Ovary (tissue), 9 donors: ENCODE results near the gene FARP1. TPM values are rescaled to one million over a fixed set of nuclear protein-coding genes. Genes with fewer than 3 reads are reported as not detected.

Source experiments
- DNase-seq, 5 donors: peaks; one replicate each; pipeline ENCODE4 v3.0.0-alpha.2; 2019 to 2020
- H3K27ac ChIP-seq, 2 donors: fragments of 200-600 bp; one replicate each; pipeline versions ENCODE4 v1.5.1 to v1.8.0; 2019 to 2022
- H3K27me3 ChIP-seq: fragments of 200-600 bp; one replicate; pipeline ENCODE4 v1.8.0; 2022
- H3K36me3 ChIP-seq: fragments of 200-600 bp; sonication (generic); one replicate; pipeline ENCODE4 v1.5.1; 2019
- H3K4me1 ChIP-seq: one replicate; pipeline ENCODE4 v1.8.1; 2013; ENCODE audit warnings: mild to moderate bottlenecking, moderate library complexity; ENCODE audit not compliant: insufficient read depth
- H3K4me3 ChIP-seq: fragments of 200-600 bp; sonication (generic); one replicate; pipeline ENCODE4 v1.5.1; 2017
- H3K9me3 ChIP-seq, 2 donors: fragments of 200-600 bp in 1 of 2; sonication (generic) in 1 of 2; one replicate each; pipeline versions ENCODE4 v1.5.1 to v1.8.1; 2013 to 2019; ENCODE audit warnings: mild to moderate bottlenecking in 1 of 2, moderate library complexity in 1 of 2
- CTCF ChIP-seq, 3 donors: fragments of 450-650 bp in 2 of 3; fragments of 200-600 bp in 1 of 3; IDR thresholded peaks; one replicate each; pipeline versions ENCODE4 v1.5.1 to v1.8.0; 2016 to 2022; ENCODE audit warnings: antibody characterized with exemption in 3 of 3, mild to moderate bottlenecking in 1 of 3
- EP300 ChIP-seq: sonication (generic); formaldehyde crosslinking; IDR thresholded peaks from one replicate; pipeline ENCODE4 v1.6.1; 2017; ENCODE audit warnings: antibody characterized with exemption
- POLR2A ChIP-seq: fragments of 450-650 bp; IDR thresholded peaks from one replicate; pipeline ENCODE4 v1.6.1; 2017; ENCODE audit warnings: antibody characterized with exemption, mild to moderate bottlenecking, moderate library complexity
- WGBS, 3 donors: extraction: QIAGEN DNeasy Blood & Tissue Kit in 1 of 3; methylation state at CpG; one replicate each; pipeline versions ENCODE4 v1.1.5 to v1.1.7; 2013 to 2017; 5-methylcytosine and 5-hydroxymethylcytosine counted together
- intact Hi-C, 4 donors: fragments of 100-400 bp; cut with DNase I; formaldehyde crosslinking; loops; one replicate each; pipeline versions ENCODE4 v1.11.0 to v1.15.1; 2022 to 2023
- polyA plus RNA-seq, 2 donors: library from polyadenylated mRNA; stranded (reverse); fragments of 200-250 nt in 1 of 2; fragments of 350-450 nt in 1 of 2; fragmentation: Illumina TruSeq in 1 of 2; extraction: RNeasy Lipid Tissue Mini Kit (QIAGEN cat#74804) in 1 of 2; gene quantifications; one replicate each; pipeline ENCODE4 v1.2.3, GENCODE V29; 2013 to 2014
- total RNA-seq, 7 donors: library from RNA; depleted of rRNA in 2 of 7; stranded (reverse); fragments of >200 nt in 2 of 7; fragmentation: NEBNext Ultra II Directional in 3 of 7; extraction: Animal tissue kit (Norgen Biotek cat#: 25700) in 3 of 7; gene quantifications; one replicate each; pipeline versions ENCODE4 v1.1.0 to v1.2.4, GENCODE V29; 2016 to 2023
- donor health status: DM: no; HTN: no; CAD: no; lungs with moderate emphysema.
- donor health status: DM: no; HTN: no; CAD: no.
- donor health status: Bipolar disorder and iron deficiency.
- donor health status: DM: yes; HTN: yes; CAD: no.
- donor health status: DM: no; HTN: no; CAD: no.
- donor health status: DM: yes; HTN: yes; CAD: no.

Gene FARP1
- total and polyA plus RNA-seq, 9 donors: 10.2 to 90.1 (median 35.6) TPM

- no peaks in the 10 kb centered on the region for H3K27me3 ChIP-seq
- TF ChIP-seq CTCF (IDR thresholded peaks at IDR 0.05) (no peak), EP300 (no peak), POLR2A (no peak)
- peak in 1 of 5 donors; percentile 8 for DNase-seq
- intact Hi-C loops: no loop called here
- H3K36me3 ChIP-seq: no peaks in the 10 kb centered on the region
- peaks cover 8% of the 10 kb centered on the region for H3K4me1 ChIP-seq
- no peak overlapping the region for H3K27ac ChIP-seq
- no peak overlapping the region for H3K4me3 ChIP-seq
- H3K9me3 ChIP-seq: no peaks in the 10 kb centered on the region
- 89 to 96% (median 95%) methylated on average over 18 of the region's 18 CpGs for WGBS, 3 donors
Measured at GRCh38 chr13:98459171-98459681, 316.3 kb downstream of the FARP1 start.

- no peaks in the 10 kb centered on the region for H3K27me3 ChIP-seq
- no peaks in the 10 kb centered on the region for H3K36me3 ChIP-seq
- WGBS, 3 donors: 91 to 94% (median 94%) methylated on average over 13 of the region's 13 CpGs
- H3K4me1 ChIP-seq: peaks cover 4% of the 10 kb centered on the region
- H3K9me3 ChIP-seq: no peaks in the 10 kb centered on the region
- intact Hi-C loops: no loop called here
- no peak overlapping the region for H3K27ac ChIP-seq
- H3K4me3 ChIP-seq: no peak overlapping the region
- DNase-seq: no peak
- TF ChIP-seq POLR2A (no peak), CTCF (IDR thresholded peaks at IDR 0.05) (no peak), EP300 (no peak)
Measured at GRCh38 chr13:98459721-98460370, 317.0 kb downstream of the FARP1 start.

GRCh38 chr13:98460516-98460915, 317.6 kb downstream of the FARP1 start:
- Histone ChIP-seq H3K9me3 (no peaks in the 10 kb centered on the region), H3K27me3 (no peaks in the 10 kb centered on the region), H3K4me1 (no peaks in the 10 kb centered on the region), H3K27ac (no peak overlapping the region), H3K4me3 (no peak overlapping the region), H3K36me3 (no peaks in the 10 kb centered on the region)
- intact Hi-C loops: no loop called here
- DNase-seq: no peak
- TF ChIP-seq POLR2A (no peak), EP300 (no peak), CTCF (IDR thresholded peaks at IDR 0.05) (no peak)
- 86 to 94% (median 89%) methylated on average over 13 of the region's 13 CpGs for WGBS, 3 donors

- peak in 1 of 5 donors; percentile 28 for DNase-seq
- intact Hi-C loops: no loop called here
- Histone ChIP-seq H3K4me1 (no peaks in the 10 kb centered on the region), H3K36me3 (no peaks in the 10 kb centered on the region), H3K4me3 (no peak overlapping the region), H3K9me3 (no peaks in the 10 kb centered on the region), H3K27me3 (no peaks in the 10 kb centered on the region), H3K27ac (no peak overlapping the region)
- no peak for TF ChIP-seq CTCF (IDR thresholded peaks at IDR 0.05)
- no peak for TF ChIP-seq POLR2A
- no peak for TF ChIP-seq EP300
- WGBS, 3 donors: 92 to 93% (median 92%) methylated on average over 13 to 16 of the region's 16 CpGs
Measured at GRCh38 chr13:98461486-98462240, 318.8 kb downstream of the FARP1 start.
